ENCODE results near the gene NRDE2. TPM values are rescaled to one million over a fixed set of nuclear protein-coding genes. Genes with fewer than 3 reads are reported as not detected.

NRDE2 gene
- total RNA-seq, 1 donor from 2014 or later, result 22.2 TPM

- TF ChIP-seq CTCF (IDR thresholded peaks at IDR 0.05), result no peak
- Histone ChIP-seq H3K36me3 (peaks cover 80% of the 10 kb centered on the region), H3K27ac (no peak overlapping the region), H3K4me3 (no peak overlapping the region), H3K4me1 (no peaks in the 10 kb centered on the region), H3K9me3 (no peaks in the 10 kb centered on the region), H3K27me3 (ENCODE audit: low read depth) (no peaks in the 10 kb centered on the region)
- ATAC-seq (no peak), DNase-seq (no peak)
- intact Hi-C loops (cut with DNase I), result no loop called here
These were observed 23.2 kb downstream of the NRDE2 start for GRCh38 chr14:90308561-90308960.

- no peak overlapping the region for H3K27ac ChIP-seq
- H3K27me3 ChIP-seq (ENCODE audit: low read depth), result no peaks in the 10 kb centered on the region
- no peak for TF ChIP-seq CTCF (IDR thresholded peaks at IDR 0.05)
- H3K4me1 ChIP-seq, result peaks cover 15% of the 10 kb centered on the region
- no peak for DNase-seq
- no peaks in the 10 kb centered on the region for H3K9me3 ChIP-seq
- intact Hi-C loops (cut with DNase I), result no loop called here
- no peak overlapping the region for H3K4me3 ChIP-seq
- no peak for ATAC-seq
- peaks cover 62% of the 10 kb centered on the region for H3K36me3 ChIP-seq
These were observed 26.6 kb downstream of the NRDE2 start for GRCh38 chr14:90305176-90305601.

- DNase-seq (no peak), ATAC-seq (no peak)
- H3K4me3 ChIP-seq, result no peak overlapping the region
- peaks cover 15% of the 10 kb centered on the region for H3K4me1 ChIP-seq
- no peaks in the 10 kb centered on the region for H3K9me3 ChIP-seq
- no peak overlapping the region for H3K27ac ChIP-seq
- intact Hi-C loops (cut with DNase I), result no loop called here
- H3K27me3 ChIP-seq (ENCODE audit: low read depth), result no peaks in the 10 kb centered on the region
- peaks cover 55% of the 10 kb centered on the region for H3K36me3 ChIP-seq
- TF ChIP-seq CTCF (IDR thresholded peaks at IDR 0.05), result no peak
These were observed 27.2 kb downstream of the NRDE2 start for GRCh38 chr14:90304502-90304901.

GRCh38 chr14:90303473-90303872, 28.3 kb downstream of the NRDE2 start:
- no peaks in the 10 kb centered on the region for H3K9me3 ChIP-seq
- peaks cover 15% of the 10 kb centered on the region for H3K4me1 ChIP-seq
- H3K36me3 ChIP-seq, result peaks cover 54% of the 10 kb centered on the region
- intact Hi-C loops (cut with DNase I), result no loop called here
- DNase-seq (no peak), ATAC-seq (no peak)
- no peak for TF ChIP-seq CTCF (IDR thresholded peaks at IDR 0.05)
- H3K27me3 ChIP-seq (ENCODE audit: low read depth), result no peaks in the 10 kb centered on the region
- H3K27ac ChIP-seq, result no peak overlapping the region
- H3K4me3 ChIP-seq, result no peak overlapping the region

- ATAC-seq (no peak), DNase-seq (no peak)
- Histone ChIP-seq H3K9me3 (no peaks in the 10 kb centered on the region), H3K4me1 (peaks cover 15% of the 10 kb centered on the region), H3K27ac (no peak overlapping the region), H3K4me3 (no peak overlapping the region), H3K36me3 (peaks cover 54% of the 10 kb centered on the region), H3K27me3 (ENCODE audit: low read depth) (no peaks in the 10 kb centered on the region)
- TF ChIP-seq CTCF (IDR thresholded peaks at IDR 0.05), result no peak
- intact Hi-C loops (cut with DNase I), result no loop called here
These were observed 29.0 kb downstream of the NRDE2 start for GRCh38 chr14:90302529-90303303.
